Choroid plexus epithelial cell (primary cell): ENCODE measurements around the gene WIPF3.

ENCODE experiments used
- DNase-seq: peaks from one replicate; pipeline ENCODE4 v3.0.0-alpha.2; 2010; ENCODE audit warnings: low read depth
- H3K4me3 ChIP-seq: 2 replicates; pipeline ENCODE4 v1.5.1; 2011; ENCODE audit warnings: low read depth, mild to moderate bottlenecking, control low read depth, low read length, moderate library complexity
- CTCF ChIP-seq: conservative IDR thresholded peaks from 2 replicates; pipeline ENCODE4 v1.5.1; 2011; ENCODE audit warnings: low read depth, mild to moderate bottlenecking, control low read depth, inconsistent platforms, low read length, moderate library complexity

Gene WIPF3

GRCh38 chr7:29965030-29965429 lies 158.7 kb downstream of the WIPF3 start:
- DNase-seq = no peak
- H3K4me3 ChIP-seq = no peak overlapping the region
- TF ChIP-seq CTCF = no peak
